Type B pancreatic cell (in vitro differentiated cells): Measurements from ENCODE around the gene KCNK2. TPM values are rescaled to one million over a fixed set of nuclear protein-coding genes. Genes with fewer than 3 reads are reported as not detected.

Experiments used
- DNase-seq: peaks from one replicate; pipeline ENCODE4 v3.0.0; 2021; ENCODE audit warnings: mixed read lengths; ENCODE audit not compliant: unreplicated experiment; ENCODE audit errors: extremely low spot score
- H3K27ac Mint-ChIP-seq: 2 replicates; pipeline ENCODE4 v1.8.0; 2021; ENCODE audit warnings: mild to moderate bottlenecking, mixed read lengths
- H3K27me3 Mint-ChIP-seq: 2 replicates; pipeline ENCODE4 v1.8.0; 2021; ENCODE audit warnings: mixed read lengths
- H3K36me3 Mint-ChIP-seq: 2 replicates; pipeline ENCODE4 v1.8.0; 2021; ENCODE audit warnings: mixed read lengths
- H3K4me1 Mint-ChIP-seq: one replicate; pipeline ENCODE4 v1.8.0; 2021; ENCODE audit warnings: mixed read lengths; ENCODE audit not compliant: unreplicated experiment
- H3K4me3 Mint-ChIP-seq: 2 replicates; pipeline ENCODE4 v1.8.0; 2021; ENCODE audit warnings: mild to moderate bottlenecking, mixed read lengths
- H3K9me3 Mint-ChIP-seq: 2 replicates; pipeline ENCODE4 v1.8.0; 2021; ENCODE audit warnings: mixed read lengths
- CTCF ChIP-seq: fragments of 200-600 bp; sonication (generic); conservative IDR thresholded peaks from 2 replicates; pipeline ENCODE4 v1.5.0; 2021; ENCODE audit warnings: antibody characterized with exemption, mild to moderate bottlenecking
- total RNA-seq: library from RNA; stranded (reverse); gene quantifications from 2 replicates; pipeline ENCODE4 v1.2.1, GENCODE V29; 2021; ENCODE audit warnings: low replicate concordance

The KCNK2 gene
- total RNA-seq, 1 donor from 2014 or later: 7.1 TPM

DNA sequence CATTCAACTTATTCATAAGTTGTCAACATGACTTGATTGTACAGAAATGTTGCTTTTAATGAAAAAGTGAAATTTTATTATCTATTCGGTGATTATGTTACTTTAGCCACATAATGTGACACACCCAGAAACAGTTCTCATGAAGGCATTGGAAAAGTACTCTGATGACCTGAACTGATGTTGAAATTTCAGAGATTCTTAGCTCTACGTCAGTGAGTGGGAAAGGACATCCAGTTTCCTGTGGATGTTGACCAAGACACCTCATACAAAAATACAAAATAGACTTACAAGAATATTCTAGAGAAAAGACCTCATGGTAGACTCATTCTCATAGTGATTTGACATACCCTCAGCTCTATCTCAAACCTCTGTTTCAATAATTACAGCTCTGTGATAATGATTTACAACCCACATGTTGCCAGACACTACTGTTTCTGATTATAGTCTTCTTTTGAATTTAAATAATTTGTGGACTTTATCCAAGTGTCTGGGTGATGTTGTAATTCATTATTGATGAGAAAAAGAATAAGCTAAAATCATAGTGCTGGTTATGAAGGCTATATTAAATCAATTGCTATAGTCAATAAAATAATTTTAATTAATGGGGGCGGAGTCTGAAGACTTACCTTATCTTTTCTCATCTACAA is 37.3 kb downstream of the KCNK2 start:
- no peaks in the 10 kb centered on the region for H3K36me3 Mint-ChIP-seq
- H3K27me3 Mint-ChIP-seq: no peaks in the 10 kb centered on the region
- no peak overlapping the region for H3K27ac Mint-ChIP-seq
- no peaks in the 10 kb centered on the region for H3K9me3 Mint-ChIP-seq
- no peak overlapping the region for H3K4me3 Mint-ChIP-seq
- no peak for TF ChIP-seq CTCF
- H3K4me1 Mint-ChIP-seq: peaks cover 4% of the 10 kb centered on the region
- no peak for DNase-seq

DNA sequence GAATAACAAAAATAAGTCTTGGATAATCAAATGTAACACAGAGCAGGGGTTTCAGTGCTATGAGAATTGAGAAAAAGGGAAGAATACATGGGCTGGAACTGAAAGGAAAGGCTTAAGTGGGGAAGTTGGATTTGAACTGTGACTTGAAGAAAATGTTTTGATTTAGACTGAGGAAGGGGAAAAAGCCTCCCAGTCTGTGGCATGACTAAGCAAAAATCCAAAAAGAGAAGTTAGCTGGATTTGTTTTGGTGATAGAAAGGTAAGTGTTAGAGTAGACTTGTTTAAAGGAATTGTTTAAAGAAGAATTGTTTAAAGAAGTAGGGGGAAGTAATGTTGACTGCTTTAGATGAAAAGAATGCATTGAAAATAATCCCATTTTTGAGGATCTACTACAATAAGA is 46.0 kb downstream of the KCNK2 start:
- H3K4me3 Mint-ChIP-seq: no peak overlapping the region
- no peak overlapping the region for H3K27ac Mint-ChIP-seq
- no peaks in the 10 kb centered on the region for H3K4me1 Mint-ChIP-seq
- no peak for TF ChIP-seq CTCF
- DNase-seq: no peak
- H3K27me3 Mint-ChIP-seq: no peaks in the 10 kb centered on the region
- no peaks in the 10 kb centered on the region for H3K36me3 Mint-ChIP-seq
- no peaks in the 10 kb centered on the region for H3K9me3 Mint-ChIP-seq

DNA sequence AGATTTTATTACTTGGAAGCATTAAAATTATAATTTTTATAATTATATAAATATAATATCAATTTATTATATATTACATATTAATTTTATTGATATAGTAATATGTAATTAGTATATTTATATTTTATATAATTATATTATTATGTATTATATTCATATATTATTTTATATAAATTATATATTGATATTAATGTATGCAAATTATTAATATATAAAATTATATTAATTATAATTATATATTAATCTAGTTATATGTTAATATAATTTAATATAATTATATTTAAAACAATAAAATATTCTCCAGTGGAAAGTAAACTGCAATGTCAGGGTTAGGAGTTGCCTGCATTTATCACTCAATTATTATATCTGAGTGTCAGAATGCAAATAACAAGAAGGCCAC is 48.8 kb downstream of the KCNK2 start:
- no peaks in the 10 kb centered on the region for H3K4me1 Mint-ChIP-seq
- no peaks in the 10 kb centered on the region for H3K27me3 Mint-ChIP-seq
- no peak for TF ChIP-seq CTCF
- no peak overlapping the region for H3K27ac Mint-ChIP-seq
- H3K9me3 Mint-ChIP-seq: no peaks in the 10 kb centered on the region
- DNase-seq: no peak
- H3K4me3 Mint-ChIP-seq: no peak overlapping the region
- H3K36me3 Mint-ChIP-seq: no peaks in the 10 kb centered on the region

DNA sequence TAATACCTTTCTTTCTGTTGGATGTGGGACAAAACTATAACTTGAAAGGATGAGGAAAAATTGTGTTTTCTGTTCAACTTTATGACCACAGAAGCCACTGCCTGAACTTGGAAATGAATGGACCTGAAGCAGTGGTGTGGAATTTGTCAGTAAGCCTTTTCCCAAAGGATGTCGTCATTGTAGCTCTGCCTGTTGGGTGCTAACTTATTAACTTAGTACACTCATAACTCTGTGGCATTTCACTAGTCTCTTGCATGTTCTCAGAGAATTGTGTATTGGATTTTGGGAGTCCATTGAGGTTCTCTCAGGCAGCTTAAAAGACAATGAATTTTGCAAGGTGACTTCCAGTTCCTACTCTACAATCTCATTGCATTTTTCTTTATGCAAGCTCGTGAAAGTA is 49.6 kb downstream of the KCNK2 start:
- TF ChIP-seq CTCF: no peak
- Mint-ChIP-seq H3K36me3 (no peaks in the 10 kb centered on the region), H3K27ac (no peak overlapping the region), H3K27me3 (no peaks in the 10 kb centered on the region), H3K4me1 (no peaks in the 10 kb centered on the region), H3K4me3 (no peak overlapping the region), H3K9me3 (no peaks in the 10 kb centered on the region)
- DNase-seq: no peak

- Mint-ChIP-seq H3K27me3 (no peaks in the 10 kb centered on the region), H3K9me3 (no peaks in the 10 kb centered on the region), H3K4me1 (no peaks in the 10 kb centered on the region), H3K4me3 (no peak overlapping the region), H3K27ac (no peak overlapping the region), H3K36me3 (no peaks in the 10 kb centered on the region)
- TF ChIP-seq CTCF: no peak
- DNase-seq: no peak
Observed at GRCh38 chr1:215133532-215133931, 51.0 kb downstream of the KCNK2 start.

DNA sequence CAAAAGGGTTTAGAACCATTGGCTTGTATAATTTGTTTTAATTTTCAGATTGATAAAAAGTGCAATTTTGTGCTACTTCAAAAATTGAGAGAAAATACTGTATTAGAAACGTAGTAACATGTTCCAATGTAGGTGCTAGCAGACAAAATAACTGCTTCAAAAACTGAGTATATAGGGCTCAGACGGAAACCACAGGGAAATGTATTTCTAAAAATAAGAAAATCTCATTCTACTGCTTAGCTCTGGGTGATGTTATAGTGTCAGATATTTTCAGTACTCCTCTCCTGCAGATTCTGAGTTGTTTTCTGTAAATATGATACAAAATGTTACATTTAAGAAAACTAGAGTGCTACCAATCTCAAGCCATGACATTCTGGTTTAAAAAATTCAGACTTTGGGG is 55.4 kb downstream of the KCNK2 start:
- no peak for TF ChIP-seq CTCF
- no peak overlapping the region for H3K27ac Mint-ChIP-seq
- no peak overlapping the region for H3K4me3 Mint-ChIP-seq
- no peaks in the 10 kb centered on the region for H3K4me1 Mint-ChIP-seq
- DNase-seq: no peak
- H3K9me3 Mint-ChIP-seq: peaks cover 10% of the 10 kb centered on the region
- no peaks in the 10 kb centered on the region for H3K36me3 Mint-ChIP-seq
- H3K27me3 Mint-ChIP-seq: no peaks in the 10 kb centered on the region
